ENCODE data around the gene TBC1D30. TPM values are rescaled to one million over a fixed set of nuclear protein-coding genes. Genes with fewer than 3 reads are reported as not detected.

The TBC1D30 gene
- total RNA-seq, 1 donor from 2014 or later: 1.2 TPM

DNA sequence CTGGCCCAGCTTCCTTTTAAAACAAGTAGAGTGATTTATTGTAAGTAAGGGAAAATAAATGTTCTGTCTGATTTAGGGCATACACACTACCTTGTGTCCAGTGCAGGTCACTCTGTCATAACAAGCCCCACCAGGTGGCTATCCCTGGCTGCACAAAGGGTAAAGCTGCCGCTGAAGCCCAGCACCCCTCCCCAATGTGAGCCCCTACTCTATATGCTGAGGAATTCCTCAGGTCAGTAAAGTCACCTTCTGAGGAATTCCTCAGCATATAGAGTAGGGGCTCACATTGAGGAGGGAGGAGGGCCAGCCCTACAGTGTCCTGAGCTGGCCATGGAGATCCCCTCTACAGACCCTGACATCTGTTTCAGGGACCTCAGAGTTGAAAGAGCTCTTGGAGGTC is 67.2 kb downstream of the TBC1D30 start:
- H3K4me3 ChIP-seq (ENCODE audit: insufficient read depth, low read depth, low read length): no peak overlapping the region
- Mint-ChIP-seq H3K27ac (ENCODE audit: unreplicated experiment) (no peak overlapping the region), H3K9me3 (ENCODE audit: unreplicated experiment) (no peaks in the 10 kb centered on the region), H3K36me3 (ENCODE audit: low read depth, unreplicated experiment) (no peaks in the 10 kb centered on the region), H3K4me3 (ENCODE audit: unreplicated experiment) (no peak overlapping the region), H3K27me3 (ENCODE audit: low read depth, unreplicated experiment) (peaks cover 9% of the 10 kb centered on the region), H3K4me1 (ENCODE audit: low read depth, unreplicated experiment) (peaks cover 9% of the 10 kb centered on the region)
- H2AFZ ChIP-seq (ENCODE audit: low read depth, low read length): no peak overlapping the region
- H3K27ac ChIP-seq (ENCODE audit: low read depth, low read length): no peak overlapping the region
- FAIRE-seq (no peak), DNase-seq (ENCODE audit: low read depth) (no peak)
- H3K36me3 ChIP-seq (ENCODE audit: insufficient read depth, low read length): no peaks in the 10 kb centered on the region
- no peaks in the 10 kb centered on the region for H3K9me3 ChIP-seq (ENCODE audit: insufficient read depth, low read depth, low read length)
- no peak overlapping the region for H3K4me2 ChIP-seq (ENCODE audit: low read length)
- peaks cover 8% of the 10 kb centered on the region for H3K27me3 ChIP-seq (ENCODE audit: insufficient read depth, low read length)
- TF ChIP-seq, protein P1, sequence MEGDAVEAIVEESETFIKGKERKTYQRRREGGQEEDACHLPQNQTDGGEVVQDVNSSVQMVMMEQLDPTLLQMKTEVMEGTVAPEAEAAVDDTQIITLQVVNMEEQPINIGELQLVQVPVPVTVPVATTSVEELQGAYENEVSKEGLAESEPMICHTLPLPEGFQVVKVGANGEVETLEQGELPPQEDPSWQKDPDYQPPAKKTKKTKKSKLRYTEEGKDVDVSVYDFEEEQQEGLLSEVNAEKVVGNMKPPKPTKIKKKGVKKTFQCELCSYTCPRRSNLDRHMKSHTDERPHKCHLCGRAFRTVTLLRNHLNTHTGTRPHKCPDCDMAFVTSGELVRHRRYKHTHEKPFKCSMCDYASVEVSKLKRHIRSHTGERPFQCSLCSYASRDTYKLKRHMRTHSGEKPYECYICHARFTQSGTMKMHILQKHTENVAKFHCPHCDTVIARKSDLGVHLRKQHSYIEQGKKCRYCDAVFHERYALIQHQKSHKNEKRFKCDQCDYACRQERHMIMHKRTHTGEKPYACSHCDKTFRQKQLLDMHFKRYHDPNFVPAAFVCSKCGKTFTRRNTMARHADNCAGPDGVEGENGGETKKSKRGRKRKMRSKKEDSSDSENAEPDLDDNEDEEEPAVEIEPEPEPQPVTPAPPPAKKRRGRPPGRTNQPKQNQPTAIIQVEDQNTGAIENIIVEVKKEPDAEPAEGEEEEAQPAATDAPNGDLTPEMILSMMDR (IDR thresholded peaks at IDR 0.05; ENCODE audit: insufficient read depth, low read depth, low read length): no peak
- no peak for TF ChIP-seq EZH2 (IDR thresholded peaks at IDR 0.05; ENCODE audit: insufficient read depth, low read length)
- no peaks in the 10 kb centered on the region for H4K20me1 ChIP-seq (ENCODE audit: insufficient read depth, low read length)
- peaks cover 18% of the 10 kb centered on the region for H3K4me1 ChIP-seq (ENCODE audit: insufficient read depth, low read length)
- H3K79me2 ChIP-seq (ENCODE audit: insufficient read depth, low read length): no peaks in the 10 kb centered on the region
- no peak overlapping the region for H3K9ac ChIP-seq (ENCODE audit: low read length)

DNA sequence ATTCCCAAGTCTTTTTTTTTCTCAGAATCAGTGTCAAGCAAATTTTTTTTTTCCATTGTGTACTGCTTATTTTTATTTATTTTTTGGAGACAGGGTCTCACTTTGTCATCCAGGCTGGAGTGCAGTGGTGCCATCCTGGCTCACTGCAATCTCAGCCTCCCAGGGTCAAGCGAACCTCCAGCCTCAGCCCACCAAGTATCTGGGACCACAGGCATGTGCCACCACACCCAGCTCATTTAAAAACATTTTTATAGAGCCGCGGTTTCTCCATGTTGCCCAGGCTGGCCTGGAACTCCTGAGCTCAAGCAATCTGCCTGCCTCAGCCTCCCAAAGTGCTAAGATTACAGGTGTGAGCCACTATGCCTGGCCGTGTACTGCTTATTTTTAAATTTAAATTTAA is 68.1 kb downstream of the TBC1D30 start:
- H3K27ac Mint-ChIP-seq (ENCODE audit: unreplicated experiment): no peak overlapping the region

DNA sequence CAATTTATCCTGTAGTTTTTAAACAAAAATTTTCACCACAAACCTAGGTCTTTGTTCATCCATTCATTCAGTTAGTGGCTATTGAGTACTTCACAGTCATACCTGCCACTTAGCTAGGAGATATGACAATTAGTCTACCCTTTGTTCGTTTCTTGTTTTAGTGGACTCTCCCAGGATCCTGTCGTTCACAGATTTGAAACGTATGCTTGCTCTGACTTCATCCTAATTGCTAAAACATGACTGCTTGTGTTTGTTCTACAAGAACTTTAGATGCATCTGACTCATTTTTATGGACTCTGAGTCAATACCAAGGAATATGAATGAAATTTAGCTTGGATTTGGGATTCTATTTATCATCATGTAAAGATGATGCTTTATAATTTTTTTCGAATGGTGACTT is 69.5 kb downstream of the TBC1D30 start:
- DNase-seq (ENCODE audit: low read depth) (peak; percentile 64), FAIRE-seq (no peak)
- H3K4me2 ChIP-seq (ENCODE audit: low read length): peak overlapping the region; percentile 62
- peaks cover 18% of the 10 kb centered on the region for H3K4me1 ChIP-seq (ENCODE audit: insufficient read depth, low read length)
- Mint-ChIP-seq H3K27ac (ENCODE audit: unreplicated experiment) (no peak overlapping the region), H3K9me3 (ENCODE audit: unreplicated experiment) (no peaks in the 10 kb centered on the region), H3K36me3 (ENCODE audit: low read depth, unreplicated experiment) (no peaks in the 10 kb centered on the region), H3K4me1 (ENCODE audit: low read depth, unreplicated experiment) (peaks cover 9% of the 10 kb centered on the region), H3K27me3 (ENCODE audit: low read depth, unreplicated experiment) (peaks cover 7% of the 10 kb centered on the region), H3K4me3 (ENCODE audit: unreplicated experiment) (no peak overlapping the region)
- H3K27ac ChIP-seq (ENCODE audit: low read depth, low read length): no peak overlapping the region
- peaks cover 6% of the 10 kb centered on the region for H3K27me3 ChIP-seq (ENCODE audit: insufficient read depth, low read length)
- TF ChIP-seq, protein P1 (IDR thresholded peaks at IDR 0.05; ENCODE audit: insufficient read depth, low read depth, low read length): no peak
- TF ChIP-seq EZH2 (IDR thresholded peaks at IDR 0.05; ENCODE audit: insufficient read depth, low read length): no peak
- no peaks in the 10 kb centered on the region for H4K20me1 ChIP-seq (ENCODE audit: insufficient read depth, low read length)
- no peak overlapping the region for H3K4me3 ChIP-seq (ENCODE audit: insufficient read depth, low read depth, low read length)
- H3K9ac ChIP-seq (ENCODE audit: low read length): peak overlapping the region; percentile 3
- H2AFZ ChIP-seq (ENCODE audit: low read depth, low read length): no peak overlapping the region
- no peaks in the 10 kb centered on the region for H3K9me3 ChIP-seq (ENCODE audit: insufficient read depth, low read depth, low read length)
- no peaks in the 10 kb centered on the region for H3K36me3 ChIP-seq (ENCODE audit: insufficient read depth, low read length)
- no peaks in the 10 kb centered on the region for H3K79me2 ChIP-seq (ENCODE audit: insufficient read depth, low read length)

More for the DNA sequence above, 68.1 kb downstream of the TBC1D30 start:
- Histone ChIP-seq H3K9me3 (ENCODE audit: insufficient read depth, low read depth, low read length) (no peaks in the 10 kb centered on the region), H3K4me1 (ENCODE audit: insufficient read depth, low read length) (peaks cover 18% of the 10 kb centered on the region), H3K27me3 (ENCODE audit: insufficient read depth, low read length) (peaks cover 8% of the 10 kb centered on the region), H2AFZ (ENCODE audit: low read depth, low read length) (no peak overlapping the region), H3K4me3 (ENCODE audit: insufficient read depth, low read depth, low read length) (no peak overlapping the region), H4K20me1 (ENCODE audit: insufficient read depth, low read length) (no peaks in the 10 kb centered on the region), H3K79me2 (ENCODE audit: insufficient read depth, low read length) (no peaks in the 10 kb centered on the region), H3K36me3 (ENCODE audit: insufficient read depth, low read length) (no peaks in the 10 kb centered on the region), H3K4me2 (ENCODE audit: low read length) (no peak overlapping the region), H3K9ac (ENCODE audit: low read length) (no peak overlapping the region), H3K27ac (ENCODE audit: low read depth, low read length) (no peak overlapping the region)
- Mint-ChIP-seq H3K4me1 (ENCODE audit: low read depth, unreplicated experiment) (peaks cover 9% of the 10 kb centered on the region), H3K4me3 (ENCODE audit: unreplicated experiment) (no peak overlapping the region), H3K9me3 (ENCODE audit: unreplicated experiment) (no peaks in the 10 kb centered on the region), H3K27me3 (ENCODE audit: low read depth, unreplicated experiment) (peaks cover 9% of the 10 kb centered on the region), H3K36me3 (ENCODE audit: low read depth, unreplicated experiment) (no peaks in the 10 kb centered on the region)
- FAIRE-seq: no peak
- no peak for DNase-seq (ENCODE audit: low read depth)
- TF ChIP-seq, protein P1 (IDR thresholded peaks at IDR 0.05; ENCODE audit: insufficient read depth, low read depth, low read length): no peak
- TF ChIP-seq EZH2 (IDR thresholded peaks at IDR 0.05; ENCODE audit: insufficient read depth, low read length): no peak

Data from astrocyte (in vitro differentiated cells and primary cell).